HUES6 (cell line): ENCODE measurements around the gene RGS9BP.

Experiments used
- H3K27ac ChIP-seq: 2 replicates; pipeline ENCODE4 v1.7.0; 2013; ENCODE audit warnings: low read depth, mild to moderate bottlenecking, low read length, inconsistent platforms
- H3K27me3 ChIP-seq: 2 replicates; pipeline ENCODE4 v1.6.1; 2013; ENCODE audit warnings: low read length; ENCODE audit not compliant: control insufficient read depth, insufficient read depth
- H3K36me3 ChIP-seq: 2 replicates; pipeline ENCODE4 v1.6.1; 2013; ENCODE audit warnings: low read length; ENCODE audit not compliant: control insufficient read depth, insufficient read depth
- H3K4me1 ChIP-seq: 2 replicates; pipeline ENCODE4 v1.6.1; 2013; ENCODE audit warnings: low read length; ENCODE audit not compliant: control insufficient read depth, insufficient read depth
- H3K4me3 ChIP-seq: 2 replicates; pipeline ENCODE4 v1.5.1; 2013; ENCODE audit warnings: low read depth, low read length
- H3K9ac ChIP-seq: one replicate; pipeline ENCODE4 v1.6.1; 2013; ENCODE audit warnings: mild to moderate bottlenecking, low read length
- H3K9me3 ChIP-seq: 2 replicates; pipeline ENCODE4 v1.6.1; 2013; ENCODE audit warnings: low read depth, low read length; ENCODE audit not compliant: control insufficient read depth, insufficient read depth

RGS9BP gene, protein sequence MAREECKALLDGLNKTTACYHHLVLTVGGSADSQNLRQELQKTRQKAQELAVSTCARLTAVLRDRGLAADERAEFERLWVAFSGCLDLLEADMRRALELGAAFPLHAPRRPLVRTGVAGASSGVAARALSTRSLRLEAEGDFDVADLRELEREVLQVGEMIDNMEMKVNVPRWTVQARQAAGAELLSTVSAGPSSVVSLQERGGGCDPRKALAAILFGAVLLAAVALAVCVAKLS

DNA sequence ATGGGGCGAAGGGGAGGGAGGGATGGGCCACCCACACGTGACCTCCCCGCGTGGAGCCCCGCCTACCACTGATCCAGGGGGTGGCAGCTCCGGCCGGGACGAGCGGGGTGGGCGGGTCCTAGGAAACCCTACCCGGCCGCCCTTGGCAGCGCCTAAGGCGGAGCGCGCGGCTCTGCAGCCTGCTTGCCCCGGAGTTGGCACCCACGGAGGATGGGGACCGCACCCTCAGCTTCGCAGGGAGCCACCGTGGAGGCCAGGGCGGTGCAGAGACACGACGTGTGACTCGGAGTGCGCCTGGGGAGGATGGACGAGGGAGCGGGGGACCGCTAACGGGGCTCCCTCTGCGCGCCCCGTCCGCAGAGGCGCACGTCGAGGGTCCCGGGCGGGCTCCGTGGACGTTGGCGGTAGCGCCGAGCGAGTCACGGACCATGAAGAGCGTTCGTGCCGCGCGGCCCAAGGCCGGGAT is at the start of gene RGS9BP:
Gene RGS9BP (plus strand): TSS at position 129 of the 466 bp plus-strand sequence. CDS start 416 bp downstream, outside the sequence.
- Histone ChIP-seq H3K27ac (no peak within 1 kb of the TSS), H3K4me3 (peak within 1 kb of the TSS; percentile 99), H3K27me3 (peaks cover 36% of the 10 kb centered on the region), H3K36me3 (no peaks in the 10 kb centered on the region; the same call in 1 of the 2 replicates), H3K9me3 (no peaks in the 10 kb centered on the region), H3K9ac (peak within 1 kb of the TSS; percentile 71), H3K4me1 (peaks cover 11% of the 10 kb centered on the region)

DNA sequence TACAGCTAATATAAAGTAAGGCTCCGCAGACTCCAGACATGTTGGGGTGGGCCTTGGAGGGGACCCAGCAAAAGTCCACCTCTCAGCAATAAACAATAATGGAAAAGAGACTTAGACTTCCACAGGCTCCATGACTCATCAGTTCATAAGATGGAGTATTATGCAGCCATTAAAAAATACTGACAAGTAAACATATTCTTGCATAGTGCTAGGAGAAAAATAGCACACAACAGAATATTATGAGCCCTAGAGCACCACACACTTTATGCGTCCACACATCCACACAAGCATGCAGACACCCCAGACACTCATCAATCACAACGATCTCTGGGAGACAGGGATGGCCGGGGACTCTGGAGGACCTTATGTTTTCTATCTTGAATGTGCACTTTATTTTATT is 48.7 kb upstream of the RGS9BP start:
- Histone ChIP-seq H3K4me3 (no peak overlapping the region), H3K4me1 (no peaks in the 10 kb centered on the region), H3K27me3 (no peaks in the 10 kb centered on the region), H3K9me3 (no peaks in the 10 kb centered on the region), H3K9ac (no peak overlapping the region), H3K27ac (no peak overlapping the region), H3K36me3 (peaks cover 78% of the 10 kb centered on the region)

DNA sequence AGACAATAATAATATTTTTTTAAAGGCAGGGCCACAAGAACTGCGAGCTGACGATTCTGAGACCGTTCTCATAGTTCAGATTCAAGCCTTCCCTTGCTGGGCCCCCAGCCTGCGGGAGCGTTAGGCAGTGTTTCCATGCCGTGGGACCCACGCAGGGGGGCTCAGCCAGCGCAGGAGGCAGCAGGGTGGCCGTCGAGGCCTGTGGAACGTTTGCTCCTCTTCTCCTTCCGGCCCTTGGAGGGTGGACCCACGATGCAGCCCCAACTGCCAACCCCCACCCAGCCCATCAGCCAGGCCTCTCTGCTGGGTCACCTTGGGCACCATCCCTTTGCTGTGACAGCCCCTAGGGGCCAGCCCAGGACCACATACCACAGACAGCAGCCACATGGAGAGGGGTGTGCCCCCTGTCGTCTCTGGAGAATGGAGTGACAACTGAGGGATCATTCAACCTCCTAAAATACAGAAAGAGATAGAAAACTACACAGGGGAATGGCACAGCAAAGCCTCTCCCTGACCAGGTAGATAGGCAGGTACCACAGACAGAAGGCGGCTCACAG is 47.9 kb upstream of the RGS9BP start:
- Histone ChIP-seq H3K9me3 (no peaks in the 10 kb centered on the region), H3K9ac (no peak overlapping the region), H3K36me3 (peaks cover 71% of the 10 kb centered on the region), H3K27ac (no peak overlapping the region), H3K27me3 (no peaks in the 10 kb centered on the region), H3K4me3 (no peak overlapping the region), H3K4me1 (no peaks in the 10 kb centered on the region)

DNA sequence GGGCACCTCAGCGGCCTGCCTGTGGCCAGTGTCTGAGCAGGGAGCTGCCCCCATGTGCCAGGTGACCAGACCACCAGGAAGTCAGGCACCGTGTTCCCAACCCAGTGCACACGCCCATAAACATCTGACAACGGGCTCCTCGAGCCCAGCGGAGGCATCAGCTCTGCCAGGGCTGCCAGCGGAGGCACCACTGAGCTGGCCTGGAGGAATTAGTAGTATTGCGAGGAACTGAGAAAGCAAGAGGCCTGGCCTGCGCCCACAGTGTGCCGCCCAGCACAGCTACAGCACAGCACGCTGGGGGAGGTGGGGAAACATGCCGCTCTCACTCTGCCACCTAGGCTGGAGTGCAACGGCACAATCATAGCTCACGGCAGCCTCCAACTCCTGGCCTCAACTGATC is 45.3 kb upstream of the RGS9BP start:
- Histone ChIP-seq H3K4me3 (no peak overlapping the region), H3K36me3 (peaks cover 61% of the 10 kb centered on the region), H3K9me3 (no peaks in the 10 kb centered on the region), H3K27me3 (no peaks in the 10 kb centered on the region), H3K9ac (no peak overlapping the region), H3K27ac (no peak overlapping the region), H3K4me1 (no peaks in the 10 kb centered on the region)

DNA sequence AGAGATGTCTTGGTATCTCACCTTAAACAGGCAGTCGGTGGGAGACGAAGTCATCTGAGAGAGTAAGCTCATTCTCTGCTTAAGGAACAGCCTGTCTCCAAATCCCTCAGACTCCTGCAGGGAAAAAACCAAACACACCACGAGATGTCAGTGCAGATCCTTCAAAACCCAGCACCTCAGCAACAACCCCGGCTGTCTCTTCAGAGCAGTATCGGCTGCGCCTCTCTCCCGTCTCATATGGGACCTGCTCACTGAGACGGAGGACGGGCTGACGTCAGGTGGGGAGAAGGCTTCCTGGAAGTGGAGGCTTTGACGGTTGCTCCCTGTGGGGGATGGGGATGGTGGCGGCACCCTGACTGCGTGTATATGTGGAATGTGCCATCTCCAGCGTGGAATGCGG is 44.3 kb upstream of the RGS9BP start:
- H3K27ac ChIP-seq, result no peak overlapping the region
- no peaks in the 10 kb centered on the region for H3K4me1 ChIP-seq
- H3K4me3 ChIP-seq, result no peak overlapping the region
- no peak overlapping the region for H3K9ac ChIP-seq
- H3K27me3 ChIP-seq, result no peaks in the 10 kb centered on the region
- no peaks in the 10 kb centered on the region for H3K9me3 ChIP-seq
- H3K36me3 ChIP-seq, result peaks cover 61% of the 10 kb centered on the region

DNA sequence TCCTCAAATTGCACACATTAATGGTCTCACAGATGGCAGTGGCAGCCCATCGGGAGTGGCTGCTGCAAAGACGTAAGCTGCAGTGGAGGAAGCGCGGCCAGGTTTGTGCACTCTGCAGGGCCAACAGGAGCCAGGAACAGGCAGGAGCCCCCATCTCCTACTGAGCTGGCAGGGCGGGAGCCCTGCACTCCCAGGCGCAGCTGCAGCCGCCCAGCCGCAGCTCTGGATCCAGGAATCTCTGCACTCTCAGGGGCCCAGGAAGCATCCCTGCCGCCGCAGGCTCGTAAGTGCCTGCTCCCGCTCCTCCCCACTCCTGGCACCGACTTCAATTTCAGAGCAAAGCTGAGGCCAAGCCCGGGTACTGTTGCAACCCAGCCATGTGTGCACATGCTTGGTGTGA is 38.2 kb upstream of the RGS9BP start:
- Histone ChIP-seq H3K27me3 (no peaks in the 10 kb centered on the region), H3K4me1 (no peaks in the 10 kb centered on the region), H3K36me3 (peaks cover 62% of the 10 kb centered on the region), H3K9ac (no peak overlapping the region), H3K9me3 (no peaks in the 10 kb centered on the region), H3K4me3 (no peak overlapping the region), H3K27ac (no peak overlapping the region)

DNA sequence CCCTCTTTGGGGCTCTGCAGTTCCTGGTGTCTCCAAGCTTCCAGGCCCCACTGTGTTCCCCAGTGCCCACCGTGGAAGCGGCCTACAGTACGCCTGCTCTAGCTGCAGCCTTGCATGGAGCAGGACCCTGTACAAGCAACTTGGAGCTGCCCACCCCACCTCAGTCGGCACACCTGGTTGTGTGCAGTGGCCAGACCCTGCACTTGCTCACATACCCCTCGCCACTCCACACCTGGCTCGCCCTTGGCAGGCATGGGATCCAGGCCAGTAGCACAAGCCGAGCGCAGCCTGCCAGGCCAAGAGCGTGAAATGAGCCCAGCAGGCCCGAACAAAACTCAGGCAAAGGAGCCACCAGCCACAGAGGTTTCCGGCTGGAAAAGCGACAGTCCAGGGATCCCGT is 37.0 kb upstream of the RGS9BP start:
- Histone ChIP-seq H3K27ac (no peak overlapping the region), H3K27me3 (no peaks in the 10 kb centered on the region), H3K36me3 (peaks cover 73% of the 10 kb centered on the region), H3K4me3 (no peak overlapping the region), H3K9ac (no peak overlapping the region), H3K4me1 (no peaks in the 10 kb centered on the region), H3K9me3 (no peaks in the 10 kb centered on the region)

DNA sequence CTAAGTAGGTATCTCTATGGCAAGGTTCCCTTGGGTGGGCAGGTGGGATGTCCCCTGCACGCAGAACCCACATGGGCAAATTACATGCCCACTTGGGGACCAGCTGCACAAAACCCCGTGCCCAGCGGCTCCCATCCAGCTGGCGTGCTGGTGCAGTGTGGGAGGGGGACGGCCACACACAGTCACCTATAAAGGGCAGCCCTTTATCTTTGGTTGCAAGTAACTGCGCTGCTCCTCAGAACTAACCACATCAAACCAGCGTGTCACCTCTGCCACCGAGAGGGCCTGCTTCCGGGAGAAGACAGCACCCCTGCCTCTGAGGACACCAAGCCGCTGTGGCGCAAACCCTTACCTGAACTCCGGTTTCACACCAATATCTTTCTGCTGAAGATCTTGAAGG is 32.9 kb upstream of the RGS9BP start:
- Histone ChIP-seq H3K9ac (no peak overlapping the region), H3K9me3 (no peaks in the 10 kb centered on the region), H3K4me3 (no peak overlapping the region), H3K36me3 (peaks cover 80% of the 10 kb centered on the region), H3K4me1 (no peaks in the 10 kb centered on the region), H3K27me3 (no peaks in the 10 kb centered on the region), H3K27ac (no peak overlapping the region)

DNA sequence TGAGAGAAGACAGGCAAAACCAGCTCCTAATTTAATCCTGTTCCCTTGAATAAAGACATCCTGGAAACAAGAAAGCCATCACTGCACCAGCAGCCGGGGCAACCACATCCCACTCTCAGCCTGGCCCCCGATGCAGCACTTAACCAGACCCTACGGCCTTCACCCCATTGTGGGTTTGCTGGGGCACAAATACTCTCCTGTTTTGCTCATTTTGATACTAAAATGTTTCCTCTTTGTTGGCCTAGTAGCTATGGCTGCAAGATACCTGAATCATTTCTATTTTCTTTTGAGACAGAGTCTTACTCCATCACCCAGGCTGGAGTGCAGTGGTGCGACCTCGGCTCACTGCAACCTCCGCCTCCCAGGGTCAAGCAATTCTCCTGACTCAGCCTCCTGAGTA is 29.1 kb upstream of the RGS9BP start:
- H3K9me3 ChIP-seq, result no peaks in the 10 kb centered on the region
- peaks cover 61% of the 10 kb centered on the region for H3K36me3 ChIP-seq
- H3K4me1 ChIP-seq, result peaks cover 1% of the 10 kb centered on the region; the same call in 1 of the 2 replicates
- no peak overlapping the region for H3K4me3 ChIP-seq
- no peak overlapping the region for H3K27ac ChIP-seq
- no peaks in the 10 kb centered on the region for H3K27me3 ChIP-seq
- no peak overlapping the region for H3K9ac ChIP-seq

DNA sequence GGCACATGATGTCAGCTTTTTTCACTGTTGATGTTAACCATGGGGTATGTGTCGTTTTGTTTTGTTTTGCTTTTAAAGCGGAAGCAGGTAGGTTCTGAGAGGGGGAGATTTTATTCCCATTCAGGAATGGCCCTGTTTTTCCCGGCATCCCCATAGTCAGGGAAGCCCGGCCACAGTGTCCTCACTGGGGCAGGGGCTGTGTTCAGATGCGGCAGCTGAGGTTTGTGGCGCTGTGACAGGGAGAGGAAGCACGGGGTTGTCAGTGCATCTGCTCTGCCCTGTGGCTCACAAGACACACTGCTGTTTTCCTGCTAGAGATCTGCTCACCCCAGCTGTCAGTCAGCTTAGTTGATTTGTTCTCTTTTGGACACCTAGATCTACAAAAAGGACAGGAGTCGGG is 28.3 kb upstream of the RGS9BP start:
- H3K9me3 ChIP-seq, result no peaks in the 10 kb centered on the region
- peaks cover 54% of the 10 kb centered on the region for H3K36me3 ChIP-seq
- H3K9ac ChIP-seq, result no peak overlapping the region
- no peak overlapping the region for H3K4me3 ChIP-seq
- no peak overlapping the region for H3K27ac ChIP-seq
- peaks cover 8% of the 10 kb centered on the region for H3K4me1 ChIP-seq
- H3K27me3 ChIP-seq, result no peaks in the 10 kb centered on the region

DNA sequence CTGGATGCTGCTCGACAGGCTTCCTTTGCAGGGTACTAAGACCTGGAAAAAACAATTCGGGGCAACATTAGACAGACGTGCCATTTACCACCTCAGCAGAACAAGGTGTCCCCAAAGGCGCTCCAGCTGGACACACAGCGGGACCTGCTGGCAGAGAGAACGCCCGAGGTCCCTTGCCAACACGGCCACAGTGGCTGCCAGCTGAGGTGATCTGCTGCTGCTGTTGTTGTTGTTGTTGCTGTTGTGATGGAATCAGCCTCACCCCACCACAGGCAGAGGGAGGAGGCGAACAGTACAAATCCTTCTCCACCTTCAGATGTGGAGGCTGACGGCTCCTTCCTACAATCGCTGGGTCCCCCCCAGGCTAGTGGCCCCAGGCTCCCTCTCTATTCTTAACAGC is 25.9 kb upstream of the RGS9BP start:
- H3K4me3 ChIP-seq, result no peak overlapping the region
- no peak overlapping the region for H3K27ac ChIP-seq
- H3K27me3 ChIP-seq, result no peaks in the 10 kb centered on the region
- H3K9me3 ChIP-seq, result no peaks in the 10 kb centered on the region
- peaks cover 9% of the 10 kb centered on the region for H3K4me1 ChIP-seq
- H3K36me3 ChIP-seq, result peaks cover 32% of the 10 kb centered on the region
- no peak overlapping the region for H3K9ac ChIP-seq
